Measurements from ENCODE around the gene CNDP2.

The CNDP2 gene

DNA sequence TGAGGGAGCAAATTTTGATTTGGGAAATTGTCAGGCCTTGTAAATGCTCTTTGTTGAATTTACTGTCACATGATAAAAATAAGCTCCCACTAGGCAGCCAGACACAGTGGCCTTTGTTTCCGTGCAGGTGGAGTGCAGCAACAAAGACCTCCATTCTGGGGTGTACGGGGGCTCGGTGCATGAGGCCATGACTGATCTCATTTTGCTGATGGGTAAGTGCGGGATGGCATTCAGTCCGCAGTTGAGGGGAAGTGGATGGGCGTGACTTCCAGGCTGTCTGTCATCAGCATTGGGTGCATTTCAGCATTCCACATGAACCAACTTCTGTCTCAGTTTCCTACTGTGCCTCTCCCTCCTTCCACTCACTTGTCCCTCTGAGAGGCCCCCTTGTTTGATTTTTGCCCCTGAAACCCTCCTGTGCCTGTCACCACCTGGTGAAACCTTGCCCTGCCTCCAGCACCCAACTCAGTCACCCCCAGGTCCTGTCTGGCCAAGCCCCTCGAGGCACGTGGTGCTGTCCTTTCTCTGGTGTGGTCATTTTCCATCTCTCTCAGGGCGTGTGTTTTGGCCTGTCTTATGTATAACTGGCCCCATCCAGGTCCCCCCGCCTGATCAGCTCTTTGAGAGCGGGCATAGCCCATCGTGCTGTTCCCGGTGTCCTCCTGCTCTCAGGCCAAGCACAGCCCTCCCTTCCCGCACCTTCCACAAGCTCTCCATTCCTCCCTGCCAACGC lies 16.3 kb downstream of the CNDP2 start:
- ATAC-seq: no peak

DNA sequence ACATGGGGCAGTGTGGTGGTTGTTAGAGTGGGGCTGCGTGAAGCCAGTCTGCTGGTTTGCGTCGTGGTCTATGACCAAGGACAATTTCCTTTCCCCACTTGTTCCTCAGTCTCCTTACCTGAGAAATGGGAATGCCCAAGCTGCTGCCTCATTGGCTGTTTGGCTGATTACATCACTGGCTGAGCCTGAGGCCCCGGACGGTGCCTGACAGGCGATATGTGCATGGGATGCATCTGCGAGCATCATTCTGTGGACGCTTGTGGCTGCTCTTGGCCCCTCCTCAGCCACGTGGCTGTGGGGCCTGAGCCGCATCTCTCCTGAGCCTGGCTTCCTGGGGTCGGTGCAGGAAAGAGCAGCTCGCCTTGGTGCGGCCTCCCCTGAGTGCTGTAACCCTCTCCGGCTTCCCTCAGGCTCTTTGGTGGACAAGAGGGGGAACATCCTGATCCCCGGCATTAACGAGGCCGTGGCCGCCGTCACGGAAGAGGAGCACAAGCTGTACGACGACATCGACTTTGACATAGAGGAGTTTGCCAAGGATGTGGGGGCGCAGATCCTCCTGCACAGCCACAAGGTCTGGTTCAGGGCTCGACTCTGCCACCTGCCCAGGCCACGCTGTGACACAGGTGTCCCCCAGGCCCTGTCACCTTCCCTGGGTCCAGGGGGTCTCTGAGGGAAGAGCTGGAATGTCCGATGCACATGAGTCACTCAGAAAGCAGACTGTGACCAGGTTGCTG lies 17.2 kb downstream of the CNDP2 start:
- TF ChIP-seq ESRRG (CRISPR knock-in tag; IDR thresholded peaks at IDR 0.05): no peak
- no peak for TF ChIP-seq ISL1 (CRISPR knock-in tag; IDR thresholded peaks at IDR 0.05)
- TF ChIP-seq, protein P1, sequence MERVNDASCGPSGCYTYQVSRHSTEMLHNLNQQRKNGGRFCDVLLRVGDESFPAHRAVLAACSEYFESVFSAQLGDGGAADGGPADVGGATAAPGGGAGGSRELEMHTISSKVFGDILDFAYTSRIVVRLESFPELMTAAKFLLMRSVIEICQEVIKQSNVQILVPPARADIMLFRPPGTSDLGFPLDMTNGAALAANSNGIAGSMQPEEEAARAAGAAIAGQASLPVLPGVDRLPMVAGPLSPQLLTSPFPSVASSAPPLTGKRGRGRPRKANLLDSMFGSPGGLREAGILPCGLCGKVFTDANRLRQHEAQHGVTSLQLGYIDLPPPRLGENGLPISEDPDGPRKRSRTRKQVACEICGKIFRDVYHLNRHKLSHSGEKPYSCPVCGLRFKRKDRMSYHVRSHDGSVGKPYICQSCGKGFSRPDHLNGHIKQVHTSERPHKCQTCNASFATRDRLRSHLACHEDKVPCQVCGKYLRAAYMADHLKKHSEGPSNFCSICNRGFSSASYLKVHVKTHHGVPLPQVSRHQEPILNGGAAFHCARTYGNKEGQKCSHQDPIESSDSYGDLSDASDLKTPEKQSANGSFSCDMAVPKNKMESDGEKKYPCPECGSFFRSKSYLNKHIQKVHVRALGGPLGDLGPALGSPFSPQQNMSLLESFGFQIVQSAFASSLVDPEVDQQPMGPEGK (CRISPR knock-in tag; IDR thresholded peaks at IDR 0.05; ENCODE audit: borderline replicate concordance): no peak
- TF ChIP-seq SNAI2 (CRISPR knock-in tag; IDR thresholded peaks at IDR 0.05): no peak
- no peak for TF ChIP-seq BACH2 (CRISPR knock-in tag; IDR thresholded peaks at IDR 0.05; ENCODE audit: borderline replicate concordance)
- no peak for TF ChIP-seq TCF4 (CRISPR knock-in tag; IDR thresholded peaks at IDR 0.05; ENCODE audit: borderline replicate concordance)
- no peak for TF ChIP-seq RARB (CRISPR knock-in tag; IDR thresholded peaks at IDR 0.05)
- TF ChIP-seq, protein P2, sequence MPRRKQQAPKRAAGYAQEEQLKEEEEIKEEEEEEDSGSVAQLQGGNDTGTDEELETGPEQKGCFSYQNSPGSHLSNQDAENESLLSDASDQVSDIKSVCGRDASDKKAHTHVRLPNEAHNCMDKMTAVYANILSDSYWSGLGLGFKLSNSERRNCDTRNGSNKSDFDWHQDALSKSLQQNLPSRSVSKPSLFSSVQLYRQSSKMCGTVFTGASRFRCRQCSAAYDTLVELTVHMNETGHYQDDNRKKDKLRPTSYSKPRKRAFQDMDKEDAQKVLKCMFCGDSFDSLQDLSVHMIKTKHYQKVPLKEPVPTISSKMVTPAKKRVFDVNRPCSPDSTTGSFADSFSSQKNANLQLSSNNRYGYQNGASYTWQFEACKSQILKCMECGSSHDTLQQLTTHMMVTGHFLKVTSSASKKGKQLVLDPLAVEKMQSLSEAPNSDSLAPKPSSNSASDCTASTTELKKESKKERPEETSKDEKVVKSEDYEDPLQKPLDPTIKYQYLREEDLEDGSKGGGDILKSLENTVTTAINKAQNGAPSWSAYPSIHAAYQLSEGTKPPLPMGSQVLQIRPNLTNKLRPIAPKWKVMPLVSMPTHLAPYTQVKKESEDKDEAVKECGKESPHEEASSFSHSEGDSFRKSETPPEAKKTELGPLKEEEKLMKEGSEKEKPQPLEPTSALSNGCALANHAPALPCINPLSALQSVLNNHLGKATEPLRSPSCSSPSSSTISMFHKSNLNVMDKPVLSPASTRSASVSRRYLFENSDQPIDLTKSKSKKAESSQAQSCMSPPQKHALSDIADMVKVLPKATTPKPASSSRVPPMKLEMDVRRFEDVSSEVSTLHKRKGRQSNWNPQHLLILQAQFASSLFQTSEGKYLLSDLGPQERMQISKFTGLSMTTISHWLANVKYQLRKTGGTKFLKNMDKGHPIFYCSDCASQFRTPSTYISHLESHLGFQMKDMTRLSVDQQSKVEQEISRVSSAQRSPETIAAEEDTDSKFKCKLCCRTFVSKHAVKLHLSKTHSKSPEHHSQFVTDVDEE (CRISPR knock-in tag; IDR thresholded peaks at IDR 0.05): no peak
- TF ChIP-seq ZFP30 (CRISPR knock-in tag; IDR thresholded peaks at IDR 0.05): no peak
- TF ChIP-seq, protein P3, sequence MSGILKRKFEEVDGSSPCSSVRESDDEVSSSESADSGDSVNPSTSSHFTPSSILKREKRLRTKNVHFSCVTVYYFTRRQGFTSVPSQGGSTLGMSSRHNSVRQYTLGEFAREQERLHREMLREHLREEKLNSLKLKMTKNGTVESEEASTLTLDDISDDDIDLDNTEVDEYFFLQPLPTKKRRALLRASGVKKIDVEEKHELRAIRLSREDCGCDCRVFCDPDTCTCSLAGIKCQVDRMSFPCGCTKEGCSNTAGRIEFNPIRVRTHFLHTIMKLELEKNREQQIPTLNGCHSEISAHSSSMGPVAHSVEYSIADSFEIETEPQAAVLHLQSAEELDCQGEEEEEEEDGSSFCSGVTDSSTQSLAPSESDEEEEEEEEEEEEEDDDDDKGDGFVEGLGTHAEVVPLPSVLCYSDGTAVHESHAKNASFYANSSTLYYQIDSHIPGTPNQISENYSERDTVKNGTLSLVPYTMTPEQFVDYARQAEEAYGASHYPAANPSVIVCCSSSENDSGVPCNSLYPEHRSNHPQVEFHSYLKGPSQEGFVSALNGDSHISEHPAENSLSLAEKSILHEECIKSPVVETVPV (CRISPR knock-in tag; IDR thresholded peaks at IDR 0.05): no peak
- TF ChIP-seq, protein P4, sequence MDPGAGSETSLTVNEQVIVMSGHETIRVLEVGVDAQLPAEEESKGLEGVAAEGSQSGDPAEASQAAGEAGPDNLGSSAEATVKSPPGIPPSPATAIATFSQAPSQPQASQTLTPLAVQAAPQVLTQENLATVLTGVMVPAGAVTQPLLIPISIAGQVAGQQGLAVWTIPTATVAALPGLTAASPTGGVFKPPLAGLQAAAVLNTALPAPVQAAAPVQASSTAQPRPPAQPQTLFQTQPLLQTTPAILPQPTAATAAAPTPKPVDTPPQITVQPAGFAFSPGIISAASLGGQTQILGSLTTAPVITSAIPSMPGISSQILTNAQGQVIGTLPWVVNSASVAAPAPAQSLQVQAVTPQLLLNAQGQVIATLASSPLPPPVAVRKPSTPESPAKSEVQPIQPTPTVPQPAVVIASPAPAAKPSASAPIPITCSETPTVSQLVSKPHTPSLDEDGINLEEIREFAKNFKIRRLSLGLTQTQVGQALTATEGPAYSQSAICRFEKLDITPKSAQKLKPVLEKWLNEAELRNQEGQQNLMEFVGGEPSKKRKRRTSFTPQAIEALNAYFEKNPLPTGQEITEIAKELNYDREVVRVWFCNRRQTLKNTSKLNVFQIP (CRISPR knock-in tag; IDR thresholded peaks at IDR 0.05; ENCODE audit: borderline replicate concordance, low read depth): no peak
- no peak for TF ChIP-seq ARNTL (CRISPR knock-in tag; IDR thresholded peaks at IDR 0.05; ENCODE audit: borderline replicate concordance, low read depth)
- no peak for TF ChIP-seq CSDC2 (CRISPR knock-in tag; IDR thresholded peaks at IDR 0.05)

More for the DNA sequence above, 16.3 kb downstream of the CNDP2 start:
- TF ChIP-seq BACH2 (CRISPR knock-in tag; IDR thresholded peaks at IDR 0.05; ENCODE audit: borderline replicate concordance): no peak
- TF ChIP-seq, protein P1 (CRISPR knock-in tag; IDR thresholded peaks at IDR 0.05; ENCODE audit: borderline replicate concordance): no peak
- no peak for TF ChIP-seq ARNTL (CRISPR knock-in tag; IDR thresholded peaks at IDR 0.05; ENCODE audit: borderline replicate concordance, low read depth)
- TF ChIP-seq ISL1 (CRISPR knock-in tag; IDR thresholded peaks at IDR 0.05): no peak
- TF ChIP-seq TCF4 (CRISPR knock-in tag; IDR thresholded peaks at IDR 0.05; ENCODE audit: borderline replicate concordance): no peak
- TF ChIP-seq, protein P2 (CRISPR knock-in tag; IDR thresholded peaks at IDR 0.05): no peak

More for the DNA sequence above, 17.2 kb downstream of the CNDP2 start:
- no peak for ATAC-seq

Data from SK-N-SH treated with all-trans-retinoic acid at 6 μM for 48 hours (cell line).